Suprapubic skin (tissue), 4 donors: Measurements from ENCODE around the gene INPP5A. TPM values are rescaled to one million over a fixed set of nuclear protein-coding genes. Genes with fewer than 3 reads are reported as not detected.

Experiments
- DNase-seq, 2 donors: peaks; one replicate each; pipeline ENCODE4 v3.0.0-alpha.2; 2019; ENCODE audit warnings: low spot score in 2 of 2
- H3K27ac ChIP-seq: fragments of 200-600 bp; sonication (generic); one replicate; pipeline ENCODE4 v1.5.1; 2019
- H3K27me3 ChIP-seq: fragments of 200-600 bp; sonication (generic); one replicate; pipeline ENCODE4 v1.5.1; 2019
- H3K36me3 ChIP-seq: fragments of 200-600 bp; sonication (generic); one replicate; pipeline ENCODE4 v1.5.1; 2019
- H3K4me1 ChIP-seq: fragments of 200-600 bp; sonication (generic); one replicate; pipeline ENCODE4 v1.5.1; 2019
- H3K4me3 ChIP-seq: fragments of 200-600 bp; sonication (generic); one replicate; pipeline ENCODE4 v1.5.1; 2019; ENCODE audit warnings: mild to moderate bottlenecking
- H3K9me3 ChIP-seq: fragments of 200-600 bp; sonication (generic); one replicate; pipeline ENCODE4 v1.5.1; 2019
- EP300 ChIP-seq: sonication (generic); formaldehyde crosslinking; IDR thresholded peaks from one replicate; pipeline ENCODE4 v1.6.1; 2017; ENCODE audit warnings: antibody characterized with exemption
- POLR2A ChIP-seq, 2 donors: fragments of 450-650 bp; IDR thresholded peaks; one replicate each; pipeline ENCODE4 v1.6.1; 2017; ENCODE audit warnings: antibody characterized with exemption in 2 of 2, mild to moderate bottlenecking in 2 of 2, moderate library complexity in 2 of 2
- POLR2AphosphoS5 ChIP-seq, 3 donors: sonication (generic); formaldehyde crosslinking; IDR thresholded peaks; one replicate each; pipeline ENCODE4 v1.6.1; 2017; ENCODE audit warnings: antibody characterized with exemption in 3 of 3
- whole genome bisulfite sequencing: methylation state at CpG from one replicate; pipeline ENCODE4 v1.1.5; 2018; 5-methylcytosine and 5-hydroxymethylcytosine counted together
- total RNA-seq, 4 donors: library from RNA; depleted of rRNA; stranded (reverse); fragments of >200 nt; gene quantifications; one replicate each; pipeline ENCODE4 v1.1.0, GENCODE V29; 2016
- TF ChIP-seq, protein P1 (sequence below), 2 donors: fragments of 200-600 bp in 1 of 2; fragments of 450-650 bp in 1 of 2; sonication (generic) in 1 of 2; IDR thresholded peaks; one replicate each; pipeline ENCODE4 v1.5.1; 2016 to 2019; ENCODE audit warnings: antibody characterized with exemption in 2 of 2, mild to moderate bottlenecking in 1 of 2, moderate library complexity in 1 of 2

The INPP5A gene
- total RNA-seq, 4 donors from 2014 or later, result 28.1 to 39.1 (median 32.3) TPM

- H3K36me3 ChIP-seq, result no peaks in the 10 kb centered on the region
- H3K27ac ChIP-seq, result no peak overlapping the region
- H3K4me3 ChIP-seq, result no peak overlapping the region
- H3K9me3 ChIP-seq, result no peaks in the 10 kb centered on the region
- H3K27me3 ChIP-seq, result no peaks in the 10 kb centered on the region
- H3K4me1 ChIP-seq, result no peaks in the 10 kb centered on the region
- WGBS, result 93% methylated on average over 17 of the region's 17 CpGs
- DNase-seq, result peak; percentile 31 to 61
- no peak for TF ChIP-seq EP300
- TF ChIP-seq POLR2A (IDR thresholded peaks at IDR 0.05), result no peak
- TF ChIP-seq, protein P1, sequence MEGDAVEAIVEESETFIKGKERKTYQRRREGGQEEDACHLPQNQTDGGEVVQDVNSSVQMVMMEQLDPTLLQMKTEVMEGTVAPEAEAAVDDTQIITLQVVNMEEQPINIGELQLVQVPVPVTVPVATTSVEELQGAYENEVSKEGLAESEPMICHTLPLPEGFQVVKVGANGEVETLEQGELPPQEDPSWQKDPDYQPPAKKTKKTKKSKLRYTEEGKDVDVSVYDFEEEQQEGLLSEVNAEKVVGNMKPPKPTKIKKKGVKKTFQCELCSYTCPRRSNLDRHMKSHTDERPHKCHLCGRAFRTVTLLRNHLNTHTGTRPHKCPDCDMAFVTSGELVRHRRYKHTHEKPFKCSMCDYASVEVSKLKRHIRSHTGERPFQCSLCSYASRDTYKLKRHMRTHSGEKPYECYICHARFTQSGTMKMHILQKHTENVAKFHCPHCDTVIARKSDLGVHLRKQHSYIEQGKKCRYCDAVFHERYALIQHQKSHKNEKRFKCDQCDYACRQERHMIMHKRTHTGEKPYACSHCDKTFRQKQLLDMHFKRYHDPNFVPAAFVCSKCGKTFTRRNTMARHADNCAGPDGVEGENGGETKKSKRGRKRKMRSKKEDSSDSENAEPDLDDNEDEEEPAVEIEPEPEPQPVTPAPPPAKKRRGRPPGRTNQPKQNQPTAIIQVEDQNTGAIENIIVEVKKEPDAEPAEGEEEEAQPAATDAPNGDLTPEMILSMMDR (IDR thresholded peaks at IDR 0.05), result no peak
- TF ChIP-seq POLR2AphosphoS5 (IDR thresholded peaks at IDR 0.05), result no peak
Measured at GRCh38 chr10:132676193-132676891, 138.8 kb downstream of the INPP5A start.

GRCh38 chr10:132677096-132677472 lies 139.5 kb downstream of the INPP5A start:
- H3K4me1 ChIP-seq, result no peaks in the 10 kb centered on the region
- H3K27me3 ChIP-seq, result no peaks in the 10 kb centered on the region
- WGBS, result 87% methylated on average over 3 of the region's 4 CpGs
- TF ChIP-seq POLR2AphosphoS5 (IDR thresholded peaks at IDR 0.05), result no peak
- TF ChIP-seq, protein P1 (IDR thresholded peaks at IDR 0.05), result no peak
- no peak for TF ChIP-seq POLR2A (IDR thresholded peaks at IDR 0.05)
- no peak for TF ChIP-seq EP300
- H3K36me3 ChIP-seq, result no peaks in the 10 kb centered on the region
- no peak overlapping the region for H3K4me3 ChIP-seq
- peak in 1 of 2 donors; percentile 52 for DNase-seq
- H3K9me3 ChIP-seq, result no peaks in the 10 kb centered on the region
- H3K27ac ChIP-seq, result no peak overlapping the region

GRCh38 chr10:132677473-132678227 lies 140.1 kb downstream of the INPP5A start:
- Histone ChIP-seq H3K4me1 (no peaks in the 10 kb centered on the region), H3K9me3 (no peaks in the 10 kb centered on the region), H3K27ac (no peak overlapping the region), H3K4me3 (no peak overlapping the region), H3K36me3 (no peaks in the 10 kb centered on the region), H3K27me3 (no peaks in the 10 kb centered on the region)
- DNase-seq, result peak; percentile 40 to 72
- 94% methylated on average over 33 of the region's 36 CpGs for WGBS
- TF ChIP-seq, protein P1 (IDR thresholded peaks at IDR 0.05), result no peak
- TF ChIP-seq POLR2A (IDR thresholded peaks at IDR 0.05) (no peak), EP300 (no peak), POLR2AphosphoS5 (IDR thresholded peaks at IDR 0.05) (no peak)

DNA sequence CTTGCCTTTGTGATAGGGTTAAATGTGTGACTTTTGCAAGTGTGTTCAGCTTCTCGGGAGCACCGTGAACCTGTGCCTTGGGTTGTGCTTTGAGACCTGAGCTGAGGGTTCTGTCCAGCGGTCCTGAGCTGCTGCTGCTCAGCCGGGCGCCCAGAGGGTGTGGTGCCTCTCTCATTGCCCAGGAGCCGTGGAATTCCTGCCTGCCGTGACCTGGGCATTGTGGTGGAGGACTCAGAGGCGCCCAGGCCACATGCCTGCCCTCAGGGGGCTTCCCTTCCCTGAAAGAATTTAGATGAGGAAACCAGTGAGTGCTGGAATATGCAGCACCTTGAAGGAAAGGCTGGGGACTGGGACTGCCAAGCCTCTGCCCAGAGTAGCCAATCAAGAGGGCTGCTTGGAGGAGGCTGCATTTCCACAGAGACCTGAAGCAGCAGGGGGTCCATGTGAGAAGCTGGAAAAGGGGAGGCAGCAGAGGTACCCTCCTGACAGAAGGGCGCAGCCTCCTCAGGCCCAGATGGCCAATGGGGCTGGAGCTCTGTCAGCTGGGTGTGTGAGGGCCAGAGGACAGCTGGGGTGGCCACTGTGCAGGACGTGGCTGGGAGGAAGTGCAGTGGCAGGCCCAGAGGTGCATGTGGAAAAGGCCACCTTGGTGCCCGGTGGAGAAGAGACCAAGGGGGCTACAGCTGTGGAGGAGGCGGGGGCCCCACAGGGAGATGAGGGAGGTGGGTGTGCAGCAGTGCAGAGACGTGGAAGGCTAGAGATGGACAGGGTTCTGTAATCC lies 141.0 kb downstream of the INPP5A start:
- WGBS, result 95% methylated on average over 13 of the region's 13 CpGs
- H3K27me3 ChIP-seq, result no peaks in the 10 kb centered on the region
- H3K4me3 ChIP-seq, result no peak overlapping the region
- H3K36me3 ChIP-seq, result no peaks in the 10 kb centered on the region
- H3K4me1 ChIP-seq, result no peaks in the 10 kb centered on the region
- no peak overlapping the region for H3K27ac ChIP-seq
- DNase-seq, result peak; percentile 31 to 62
- TF ChIP-seq, protein P1 (IDR thresholded peaks at IDR 0.05), result no peak
- H3K9me3 ChIP-seq, result no peaks in the 10 kb centered on the region

DNA sequence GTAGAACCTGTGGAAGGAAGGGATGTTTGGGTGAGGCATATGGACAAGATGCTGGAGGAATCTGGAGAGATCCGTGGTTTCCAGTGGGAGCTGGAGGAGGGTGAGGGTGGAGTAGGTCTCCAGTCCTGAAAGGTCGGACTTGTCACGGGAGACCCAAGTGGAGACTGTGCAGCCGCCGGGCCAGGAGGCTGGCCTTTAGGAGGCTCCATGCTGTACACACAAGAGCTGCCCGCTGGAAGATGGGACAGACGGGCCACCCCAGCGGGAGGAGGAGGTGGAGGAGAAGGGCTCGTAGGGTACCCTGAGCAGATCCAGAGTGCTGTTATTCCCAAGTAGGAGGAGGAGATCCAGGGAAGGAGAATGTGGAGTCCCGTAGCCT lies 141.6 kb downstream of the INPP5A start:
- no peaks in the 10 kb centered on the region for H3K27me3 ChIP-seq
- no peaks in the 10 kb centered on the region for H3K9me3 ChIP-seq
- 97% methylated on average over 10 of the region's 10 CpGs for WGBS
- no peak overlapping the region for H3K27ac ChIP-seq
- DNase-seq, result peak; percentile 25 to 40
- TF ChIP-seq POLR2A (IDR thresholded peaks at IDR 0.05) (no peak), POLR2AphosphoS5 (IDR thresholded peaks at IDR 0.05) (no peak), EP300 (no peak)
- TF ChIP-seq, protein P1 (IDR thresholded peaks at IDR 0.05), result no peak
- no peaks in the 10 kb centered on the region for H3K36me3 ChIP-seq
- H3K4me3 ChIP-seq, result no peak overlapping the region
- H3K4me1 ChIP-seq, result no peaks in the 10 kb centered on the region
